Subcutaneous adipose tissue (tissue), 4 donors: Measurements from ENCODE around the gene PDCD10. TPM values are rescaled to one million over a fixed set of nuclear protein-coding genes. Genes with fewer than 3 reads are reported as not detected.

ENCODE experiments used
- CTCF ChIP-seq: fragments of 450-650 bp; IDR thresholded peaks from one replicate; pipeline ENCODE4 v1.5.1; 2016; ENCODE audit warnings: low read depth, mild to moderate bottlenecking, control low read depth, antibody characterized with exemption, moderate library complexity
- total RNA-seq, 4 donors: library from RNA; depleted of rRNA; stranded (reverse); fragments of >200 nt; gene quantifications; one replicate each; pipeline ENCODE4 v1.1.0, GENCODE V29; 2016

PDCD10 gene
- total RNA-seq, 4 donors from 2014 or later: 46.5 to 103 (median 77.6) TPM

GRCh38 chr3:167709690-167710089 lies 25.0 kb downstream of the PDCD10 start:
- no peak for TF ChIP-seq CTCF

GRCh38 chr3:167705840-167706239 lies 28.9 kb downstream of the PDCD10 start:
- TF ChIP-seq CTCF: no peak

- no peak for TF ChIP-seq CTCF
Observed at GRCh38 chr3:167700926-167701325, 33.8 kb downstream of the PDCD10 start.

GRCh38 chr3:167700046-167700445 lies 34.6 kb downstream of the PDCD10 start:
- no peak for TF ChIP-seq CTCF

- TF ChIP-seq CTCF: no peak
Observed at GRCh38 chr3:167694121-167694520, 40.6 kb downstream of the PDCD10 start.

GRCh38 chr3:167691366-167691765 lies 43.3 kb downstream of the PDCD10 start:
- TF ChIP-seq CTCF: no peak

GRCh38 chr3:167684388-167684993 lies 50.2 kb downstream of the PDCD10 start:
- no peak for TF ChIP-seq CTCF
